DMS 273 treated with DMSO at 0.1 percent for 48 hours (cell line): Measurements from ENCODE around the gene RHEBL1.
"Not testable (repeated sequence)": the region's sequence is repeated elsewhere in the genome, so short reads cannot be mapped to it uniquely, and the experiment has no call there.

Experiments used
- DNase-seq: peaks from one replicate; lab custom pipeline; 2025; lab: John Stamatoyannopoulos, UW

Gene RHEBL1

GRCh38 chr12:49089821-49090773 is 20.3 kb upstream of the RHEBL1 start:
- DNase-seq = no peak

GRCh38 chr12:49088932-49089330 is 19.2 kb upstream of the RHEBL1 start:
- DNase-seq = no peak

- peak; percentile 73 for DNase-seq
These were observed 18.6 kb upstream of the RHEBL1 start for GRCh38 chr12:49088150-49088931.

- DNase-seq = no peak
These were observed 16.3 kb upstream of the RHEBL1 start for GRCh38 chr12:49086116-49086515.

GRCh38 chr12:49084438-49084837 is 14.7 kb upstream of the RHEBL1 start:
- no peak for DNase-seq

GRCh38 chr12:49079793-49080192 is 10.0 kb upstream of the RHEBL1 start:
- no peak for DNase-seq

- DNase-seq = no peak
These were observed 1.2 kb upstream of the RHEBL1 start for GRCh38 chr12:49070971-49071370.

- DNase-seq = no peak
These were observed 786 bp downstream of the RHEBL1 start for GRCh38 chr12:49068879-49069506.

- no peak for DNase-seq
These were observed 3.7 kb downstream of the RHEBL1 start for GRCh38 chr12:49066120-49066519.

- DNase-seq = no peak
These were observed 5.0 kb downstream of the RHEBL1 start for GRCh38 chr12:49064767-49065152.

- not testable (repeated sequence) for DNase-seq
These were observed 7.9 kb downstream of the RHEBL1 start for GRCh38 chr12:49061916-49062315.

GRCh38 chr12:49061157-49061650 is 8.6 kb downstream of the RHEBL1 start:
- no peak for DNase-seq

GRCh38 chr12:49060237-49061156 is 9.3 kb downstream of the RHEBL1 start, which contains the start of gene KMT2D:
TSS of gene KMT2D (minus strand) at chr12:49060794. CDS start at chr12:49055324, 5,470 bp downstream.
- DNase-seq = peak; percentile 67

- no peak for DNase-seq
These were observed 10.2 kb downstream of the RHEBL1 start for GRCh38 chr12:49059299-49060171.

- no peak for DNase-seq
These were observed 10.8 kb downstream of the RHEBL1 start for GRCh38 chr12:49059045-49059298.

- no peak for DNase-seq
These were observed 11.3 kb downstream of the RHEBL1 start for GRCh38 chr12:49058366-49059044.

GRCh38 chr12:49057888-49058287 is 11.9 kb downstream of the RHEBL1 start:
- no peak for DNase-seq

- no peak for DNase-seq
These were observed 13.6 kb downstream of the RHEBL1 start for GRCh38 chr12:49055978-49056754.

- DNase-seq = no peak
These were observed 14.7 kb downstream of the RHEBL1 start for GRCh38 chr12:49055092-49055491.
